GM23338 (cell line): Measurements from ENCODE around the gene IL12RB1. TPM values are rescaled to one million over a fixed set of nuclear protein-coding genes. Genes with fewer than 3 reads are reported as not detected.

Source experiments
- ATAC-seq: fragments of 200-7000 bp; cut with Tn5 transposase; 3 replicates; pipeline ENCODE4 v1.9.1; 2020
- DNase-seq: peaks from one replicate; pipeline ENCODE4 v3.0.0-alpha.2; 2015; ENCODE audit warnings: low spot score
- H2AFZ ChIP-seq: fragments of 200-600 bp; sonication (generic); 2 replicates; pipeline ENCODE4 v1.8.0; 2016; ENCODE audit warnings: antibody characterized with exemption, mild to moderate bottlenecking, moderate library complexity
- H3F3A ChIP-seq: fragments of 200-600 bp; sonication (generic); replicated peaks from 2 replicates; pipeline ENCODE4 v1.8.0; 2017; ENCODE audit warnings: antibody characterized with exemption, mixed run types, low read depth
- H3K27ac ChIP-seq: fragments of 200-600 bp; sonication (generic); 2 replicates; pipeline ENCODE4 v1.6.1; 2016; ENCODE audit warnings: low read depth
- H3K27me3 ChIP-seq: fragments of 200-600 bp; sonication (generic); 2 replicates; pipeline ENCODE4 v1.8.0; 2016; ENCODE audit warnings: mild to moderate bottlenecking, mixed run types, moderate library complexity; ENCODE audit not compliant: insufficient read depth
- H3K36me3 ChIP-seq: fragments of 200-600 bp; sonication (generic); 2 replicates; pipeline ENCODE4 v1.8.0; 2016; ENCODE audit warnings: mild to moderate bottlenecking; ENCODE audit not compliant: insufficient read depth
- H3K4me1 ChIP-seq: fragments of 200-600 bp; sonication (generic); 2 replicates; pipeline ENCODE4 v1.8.0; 2016; ENCODE audit warnings: mild to moderate bottlenecking, moderate library complexity; ENCODE audit not compliant: insufficient read depth
- H3K4me2 ChIP-seq: fragments of 200-600 bp; sonication (generic); 2 replicates; pipeline ENCODE4 v1.7.1; 2017; ENCODE audit warnings: mixed run types
- H3K4me3 ChIP-seq: fragments of 200-600 bp; sonication (generic); 2 replicates; pipeline ENCODE4 v1.6.1; 2016; ENCODE audit warnings: mixed run types
- H3K79me2 ChIP-seq: fragments of 200-600 bp; sonication (generic); replicated peaks from 2 replicates; pipeline ENCODE4 v1.8.0; 2017; ENCODE audit warnings: mild to moderate bottlenecking; ENCODE audit not compliant: insufficient read depth
- H3K9me2 ChIP-seq: fragments of 200-600 bp; sonication (generic); 2 replicates; pipeline ENCODE4 v1.8.0; 2017; ENCODE audit not compliant: insufficient read depth
- H4K20me1 ChIP-seq: fragments of 200-600 bp; sonication (generic); replicated peaks from 2 replicates; pipeline ENCODE4 v1.8.0; 2017; ENCODE audit warnings: mild to moderate bottlenecking; ENCODE audit not compliant: insufficient read depth
- H3K27ac Mint-ChIP-seq: 2 replicates; pipeline ENCODE4 v1.8.0; 2020; ENCODE audit warnings: inconsistent platforms, mild to moderate bottlenecking, moderate library complexity, mixed read lengths
- H3K27me3 Mint-ChIP-seq: 3 replicates; pipeline ENCODE4 v1.8.0; 2022; ENCODE audit warnings: low read depth, mild to moderate bottlenecking, moderate library complexity, mixed read lengths, inconsistent platforms; ENCODE audit not compliant: insufficient read depth, poor library complexity
- H3K36me3 Mint-ChIP-seq: 3 replicates; pipeline ENCODE4 v1.8.0; 2021; ENCODE audit warnings: low read depth, mild to moderate bottlenecking, inconsistent platforms, moderate library complexity, mixed read lengths
- H3K4me1 Mint-ChIP-seq: 3 replicates; pipeline ENCODE4 v1.8.0; 2020; ENCODE audit warnings: mild to moderate bottlenecking, inconsistent platforms, mixed read lengths
- H3K4me3 Mint-ChIP-seq: 3 replicates; pipeline ENCODE4 v1.8.0; 2021; ENCODE audit warnings: moderate library complexity, mild to moderate bottlenecking, inconsistent platforms, mixed read lengths
- H3K9me3 Mint-ChIP-seq: 3 replicates; pipeline ENCODE4 v1.8.0; 2020; ENCODE audit warnings: moderate library complexity, mild to moderate bottlenecking, inconsistent platforms, mixed read lengths
- CREB1 ChIP-seq: fragments of 250-450 bp; sonication (Bioruptor Pico); IDR thresholded peaks from 2 replicates; pipeline ENCODE4 v1.5.0; 2020; ENCODE audit warnings: low read depth, mild to moderate bottlenecking, moderate library complexity
- EZH2 ChIP-seq: fragments of 200-600 bp; sonication (generic); IDR thresholded peaks from one replicate; pipeline ENCODE4 v1.8.0; 2017; ENCODE audit warnings: antibody characterized with exemption, mild to moderate bottlenecking, low read depth; ENCODE audit not compliant: unreplicated experiment
- EZH2phosphoT487 ChIP-seq: fragments of 200-600 bp; sonication (generic); IDR thresholded peaks from one replicate; pipeline ENCODE4 v1.8.1; 2018; ENCODE audit warnings: antibody characterized with exemption; ENCODE audit not compliant: unreplicated experiment
- JUNB ChIP-seq: IDR thresholded peaks from one replicate; pipeline ENCODE4 v1.6.1; 2016; ENCODE audit warnings: antibody characterized with exemption; ENCODE audit not compliant: unreplicated experiment
- POLR2AphosphoS5 ChIP-seq: IDR thresholded peaks from 2 replicates; pipeline ENCODE4 v1.6.1; 2016; ENCODE audit warnings: antibody characterized with exemption, low read depth
- STAT1 ChIP-seq: IDR thresholded peaks from one replicate; pipeline ENCODE4 v1.6.1; 2016; ENCODE audit warnings: antibody characterized with exemption; ENCODE audit not compliant: unreplicated experiment
- ZNF114 ChIP-seq: fragments of 250-450 bp; sonication (Bioruptor Pico); IDR thresholded peaks from 2 replicates; pipeline ENCODE4 v1.5.0; 2020; ENCODE audit warnings: mild to moderate bottlenecking, moderate library complexity
- polyA plus RNA-seq: library from polyadenylated mRNA; unstranded; fragments of >200 nt; fragmentation: Nextera tagmentation; extraction: Ambion mirVana; gene quantifications from 2 replicates; pipeline ENCODE4 v1.2.1, GENCODE V29; 2016
- total RNA-seq: library from RNA; depleted of rRNA; stranded (reverse); fragments of >200 nt; shearing (Covaris generic); gene quantifications from 2 replicates; pipeline ENCODE4 v1.2.3, GENCODE V29; 2014
- TF ChIP-seq, protein P1 (sequence below): IDR thresholded peaks from 2 replicates; pipeline ENCODE4 v1.6.1; 2016; ENCODE audit warnings: antibody characterized with exemption
- TF ChIP-seq, protein P2 (sequence below), 2 experiments: fragments of 200-600 bp in 1 of 2; sonication (generic) in 1 of 2; conservative IDR thresholded peaks; 2 replicates each; pipeline versions ENCODE4 v1.5.1 to v1.6.1; 2016 to 2017; ENCODE audit warnings: antibody characterized with exemption in 2 of 2, low read depth in 2 of 2, mild to moderate bottlenecking in 2 of 2, moderate library complexity in 1 of 2
- TF ChIP-seq, protein P3 (sequence below): IDR thresholded peaks from one replicate; pipeline ENCODE4 v1.6.1; 2018; ENCODE audit warnings: antibody characterized with exemption; ENCODE audit not compliant: unreplicated experiment

IL12RB1 gene
- total and polyA plus RNA-seq, 2 experiments from 2014 or later: not detected

DNA sequence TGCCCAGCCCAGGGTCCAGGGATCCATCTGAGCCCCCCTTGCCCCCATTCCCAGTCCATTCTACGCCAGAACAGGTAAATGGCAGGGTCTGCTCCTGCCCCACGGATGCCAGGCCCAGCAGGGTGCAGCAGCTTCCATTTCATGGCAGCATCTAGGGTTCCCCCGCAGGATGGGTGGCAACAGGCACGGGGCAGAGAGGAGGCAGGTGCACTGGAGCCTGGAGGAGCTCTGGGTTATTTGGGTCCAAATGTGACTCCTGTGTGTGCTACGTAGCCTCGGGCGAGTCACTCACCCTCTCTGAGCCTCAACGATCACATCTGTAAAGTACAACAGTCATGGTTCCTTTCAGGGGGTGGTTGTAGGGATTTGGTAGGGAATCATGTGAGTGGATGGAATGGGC lies 27.4 kb downstream of the IL12RB1 start:
- no peaks in the 10 kb centered on the region for H3K79me2 ChIP-seq
- DNase-seq (no peak), ATAC-seq (no peak)
- H2AFZ ChIP-seq: no peak overlapping the region
- H3K9me3 Mint-ChIP-seq: no peaks in the 10 kb centered on the region
- H3K9me2 ChIP-seq: no peaks in the 10 kb centered on the region
- H3K4me1 ChIP-seq: no peaks in the 10 kb centered on the region
- H3K4me3 ChIP-seq: no peak overlapping the region
- no peak overlapping the region for H3K4me3 Mint-ChIP-seq
- H3K27ac Mint-ChIP-seq: no peak overlapping the region
- H3K36me3 Mint-ChIP-seq: no peaks in the 10 kb centered on the region
- no peaks in the 10 kb centered on the region for H4K20me1 ChIP-seq
- H3K4me1 Mint-ChIP-seq: 0 out of 3 replicates have a peak, but pooled peaks cover 2% of the 10 kb centered on the region
- H3K27ac ChIP-seq: no peak overlapping the region
- 0 out of 2 replicates have a peak, but pooled peaks cover 5% of the 10 kb centered on the region for H3F3A ChIP-seq
- no peak overlapping the region for H3K4me2 ChIP-seq
- H3K27me3 ChIP-seq: no peaks in the 10 kb centered on the region
- peaks cover 15% of the 10 kb centered on the region for H3K27me3 Mint-ChIP-seq
- H3K36me3 ChIP-seq: no peaks in the 10 kb centered on the region
- TF ChIP-seq EZH2phosphoT487: no peak
- TF ChIP-seq, protein P1, sequence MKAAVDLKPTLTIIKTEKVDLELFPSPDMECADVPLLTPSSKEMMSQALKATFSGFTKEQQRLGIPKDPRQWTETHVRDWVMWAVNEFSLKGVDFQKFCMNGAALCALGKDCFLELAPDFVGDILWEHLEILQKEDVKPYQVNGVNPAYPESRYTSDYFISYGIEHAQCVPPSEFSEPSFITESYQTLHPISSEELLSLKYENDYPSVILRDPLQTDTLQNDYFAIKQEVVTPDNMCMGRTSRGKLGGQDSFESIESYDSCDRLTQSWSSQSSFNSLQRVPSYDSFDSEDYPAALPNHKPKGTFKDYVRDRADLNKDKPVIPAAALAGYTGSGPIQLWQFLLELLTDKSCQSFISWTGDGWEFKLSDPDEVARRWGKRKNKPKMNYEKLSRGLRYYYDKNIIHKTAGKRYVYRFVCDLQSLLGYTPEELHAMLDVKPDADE: no peak

DNA sequence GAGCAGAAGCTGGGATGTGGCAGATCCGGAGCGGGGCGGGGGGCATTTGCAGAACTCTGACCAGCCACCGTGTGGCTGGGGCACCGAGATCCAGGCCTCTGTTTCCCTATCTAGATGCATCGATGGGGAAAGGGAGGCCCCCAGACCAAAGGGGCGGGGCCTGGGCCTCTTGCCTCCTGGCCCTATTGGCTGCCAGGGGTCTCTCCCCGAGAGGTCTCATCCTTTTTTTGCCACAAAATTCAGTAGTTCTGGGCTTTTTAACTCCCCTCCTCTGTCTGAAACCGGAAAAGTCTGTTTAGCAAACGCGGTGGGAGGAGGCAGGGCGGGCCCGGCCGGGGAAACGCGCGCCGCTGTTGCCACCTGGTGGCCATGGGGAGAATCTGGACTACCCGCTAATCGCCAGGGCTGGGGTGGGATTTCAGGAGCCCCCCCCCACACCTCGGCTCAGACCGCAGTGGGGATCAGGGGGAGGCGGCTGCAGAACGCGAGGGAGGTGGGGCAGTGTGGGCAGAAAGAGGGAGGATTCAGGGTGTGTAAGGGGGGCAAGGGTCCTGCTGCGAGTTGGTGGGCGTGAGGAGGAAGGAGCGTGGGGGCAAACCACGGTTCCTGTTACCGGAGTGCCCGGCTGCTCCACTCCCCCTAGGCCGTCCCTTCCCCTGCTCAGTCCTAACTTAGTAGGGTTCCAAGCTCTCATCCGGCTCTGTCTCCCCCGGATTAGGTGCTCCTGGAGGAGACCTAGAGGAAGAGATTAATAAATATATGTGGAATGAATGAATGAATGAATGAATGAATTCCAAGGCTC lies 28.3 kb downstream of the IL12RB1 start:
- no peaks in the 10 kb centered on the region for H3K9me2 ChIP-seq
- no peaks in the 10 kb centered on the region for H3K36me3 ChIP-seq
- peak overlapping the region; percentile 47 for H3K4me3 ChIP-seq
- no peaks in the 10 kb centered on the region for H4K20me1 ChIP-seq
- H3K79me2 ChIP-seq: no peaks in the 10 kb centered on the region
- H3K27ac ChIP-seq: peak overlapping the region; percentile 0; the same call in 1 of the 2 replicates
- H3K27me3 ChIP-seq: no peaks in the 10 kb centered on the region
- H3K36me3 Mint-ChIP-seq: no peaks in the 10 kb centered on the region
- H3K4me2 ChIP-seq: peak overlapping the region; percentile 82
- H3K4me1 ChIP-seq: no peaks in the 10 kb centered on the region
- H2AFZ ChIP-seq: peak overlapping the region; percentile 90
- ATAC-seq: peak; percentile 79
- 0 out of 2 replicates have a peak, but pooled peaks cover 5% of the 10 kb centered on the region for H3F3A ChIP-seq
- H3K9me3 Mint-ChIP-seq: no peaks in the 10 kb centered on the region
- TF ChIP-seq, protein P2, sequence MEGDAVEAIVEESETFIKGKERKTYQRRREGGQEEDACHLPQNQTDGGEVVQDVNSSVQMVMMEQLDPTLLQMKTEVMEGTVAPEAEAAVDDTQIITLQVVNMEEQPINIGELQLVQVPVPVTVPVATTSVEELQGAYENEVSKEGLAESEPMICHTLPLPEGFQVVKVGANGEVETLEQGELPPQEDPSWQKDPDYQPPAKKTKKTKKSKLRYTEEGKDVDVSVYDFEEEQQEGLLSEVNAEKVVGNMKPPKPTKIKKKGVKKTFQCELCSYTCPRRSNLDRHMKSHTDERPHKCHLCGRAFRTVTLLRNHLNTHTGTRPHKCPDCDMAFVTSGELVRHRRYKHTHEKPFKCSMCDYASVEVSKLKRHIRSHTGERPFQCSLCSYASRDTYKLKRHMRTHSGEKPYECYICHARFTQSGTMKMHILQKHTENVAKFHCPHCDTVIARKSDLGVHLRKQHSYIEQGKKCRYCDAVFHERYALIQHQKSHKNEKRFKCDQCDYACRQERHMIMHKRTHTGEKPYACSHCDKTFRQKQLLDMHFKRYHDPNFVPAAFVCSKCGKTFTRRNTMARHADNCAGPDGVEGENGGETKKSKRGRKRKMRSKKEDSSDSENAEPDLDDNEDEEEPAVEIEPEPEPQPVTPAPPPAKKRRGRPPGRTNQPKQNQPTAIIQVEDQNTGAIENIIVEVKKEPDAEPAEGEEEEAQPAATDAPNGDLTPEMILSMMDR (conservative IDR thresholded peaks at IDR 0.05; ENCODE audit: low read depth in 2 of 2): peak; percentile 89 to 95
- no peak for TF ChIP-seq ZNF114 (CRISPR knock-in tag)
- peak overlapping the region; percentile 69 for H3K4me3 Mint-ChIP-seq
- DNase-seq: peak; percentile 96
- H3K4me1 Mint-ChIP-seq: 0 out of 3 replicates have a peak, but pooled peaks cover 2% of the 10 kb centered on the region
- peak overlapping the region; percentile 85; the same call in 1 of the 2 replicates for H3K27ac Mint-ChIP-seq
- H3K27me3 Mint-ChIP-seq: peaks cover 15% of the 10 kb centered on the region

DNA sequence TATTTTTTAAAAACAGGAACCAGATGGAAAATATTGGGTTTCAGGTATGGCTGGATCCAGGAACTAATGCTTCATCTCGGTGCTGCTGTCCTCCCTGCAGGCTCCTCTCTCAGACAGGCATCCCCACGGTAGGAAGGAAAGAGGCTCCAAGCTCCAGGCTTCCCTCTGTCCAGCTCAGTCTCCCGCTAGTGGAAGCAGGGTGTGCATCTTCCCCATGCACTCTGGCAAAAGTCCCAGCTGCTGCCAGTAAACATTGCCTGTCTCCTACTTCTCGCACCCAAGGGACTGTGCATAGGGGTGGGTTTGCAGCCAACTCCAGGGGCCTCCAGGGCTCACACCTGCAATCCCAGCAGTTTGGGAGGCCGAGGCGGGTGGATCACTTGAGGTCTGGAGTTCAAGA lies 29.2 kb downstream of the IL12RB1 start:
- Mint-ChIP-seq H3K36me3 (no peaks in the 10 kb centered on the region), H3K4me3 (no peak overlapping the region), H3K9me3 (no peaks in the 10 kb centered on the region), H3K27me3 (peaks cover 19% of the 10 kb centered on the region), H3K27ac (no peak overlapping the region; the same call in 1 of the 2 replicates), H3K4me1 (0 out of 3 replicates have a peak, but pooled peaks cover 2% of the 10 kb centered on the region)
- peak overlapping the region; percentile 90 for H2AFZ ChIP-seq
- H3F3A ChIP-seq: 0 out of 2 replicates have a peak, but pooled peaks cover 5% of the 10 kb centered on the region
- no peaks in the 10 kb centered on the region for H3K4me1 ChIP-seq
- no peaks in the 10 kb centered on the region for H3K36me3 ChIP-seq
- DNase-seq (no peak), ATAC-seq (no peak)
- no peaks in the 10 kb centered on the region for H3K27me3 ChIP-seq
- peak overlapping the region; percentile 82; the same call in 1 of the 2 replicates for H3K4me2 ChIP-seq
- H3K79me2 ChIP-seq: no peaks in the 10 kb centered on the region
- no peaks in the 10 kb centered on the region for H3K9me2 ChIP-seq
- H4K20me1 ChIP-seq: no peaks in the 10 kb centered on the region
- peak overlapping the region; percentile 0; the same call in 1 of the 2 replicates for H3K27ac ChIP-seq
- 0 out of 2 replicates have a peak overlapping the region, but pooled peaks have one; percentile 47 for H3K4me3 ChIP-seq
- TF ChIP-seq JUNB (no peak), POLR2AphosphoS5 (no peak), EZH2 (no peak), STAT1 (no peak), CREB1 (no peak)
- TF ChIP-seq, protein P3, sequence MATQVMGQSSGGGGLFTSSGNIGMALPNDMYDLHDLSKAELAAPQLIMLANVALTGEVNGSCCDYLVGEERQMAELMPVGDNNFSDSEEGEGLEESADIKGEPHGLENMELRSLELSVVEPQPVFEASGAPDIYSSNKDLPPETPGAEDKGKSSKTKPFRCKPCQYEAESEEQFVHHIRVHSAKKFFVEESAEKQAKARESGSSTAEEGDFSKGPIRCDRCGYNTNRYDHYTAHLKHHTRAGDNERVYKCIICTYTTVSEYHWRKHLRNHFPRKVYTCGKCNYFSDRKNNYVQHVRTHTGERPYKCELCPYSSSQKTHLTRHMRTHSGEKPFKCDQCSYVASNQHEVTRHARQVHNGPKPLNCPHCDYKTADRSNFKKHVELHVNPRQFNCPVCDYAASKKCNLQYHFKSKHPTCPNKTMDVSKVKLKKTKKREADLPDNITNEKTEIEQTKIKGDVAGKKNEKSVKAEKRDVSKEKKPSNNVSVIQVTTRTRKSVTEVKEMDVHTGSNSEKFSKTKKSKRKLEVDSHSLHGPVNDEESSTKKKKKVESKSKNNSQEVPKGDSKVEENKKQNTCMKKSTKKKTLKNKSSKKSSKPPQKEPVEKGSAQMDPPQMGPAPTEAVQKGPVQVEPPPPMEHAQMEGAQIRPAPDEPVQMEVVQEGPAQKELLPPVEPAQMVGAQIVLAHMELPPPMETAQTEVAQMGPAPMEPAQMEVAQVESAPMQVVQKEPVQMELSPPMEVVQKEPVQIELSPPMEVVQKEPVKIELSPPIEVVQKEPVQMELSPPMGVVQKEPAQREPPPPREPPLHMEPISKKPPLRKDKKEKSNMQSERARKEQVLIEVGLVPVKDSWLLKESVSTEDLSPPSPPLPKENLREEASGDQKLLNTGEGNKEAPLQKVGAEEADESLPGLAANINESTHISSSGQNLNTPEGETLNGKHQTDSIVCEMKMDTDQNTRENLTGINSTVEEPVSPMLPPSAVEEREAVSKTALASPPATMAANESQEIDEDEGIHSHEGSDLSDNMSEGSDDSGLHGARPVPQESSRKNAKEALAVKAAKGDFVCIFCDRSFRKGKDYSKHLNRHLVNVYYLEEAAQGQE: no peak
